NCI-H1105 (cell line): ENCODE measurements around the gene PHF12.
A peak's percentile ranks its signal among the peaks of the same experiment; 100 is the strongest.
"Not testable (repeated sequence)": the region's sequence is repeated elsewhere in the genome, so short reads cannot be mapped to it uniquely, and the experiment has no call there.

Experiments used
- DNase-seq: peaks from one replicate; lab custom pipeline; 2025; lab: John Stamatoyannopoulos, UW

PHF12 gene

GRCh38 chr17:28929787-28930186, 21.5 kb downstream of the PHF12 start:
- no peak for DNase-seq

DNA sequence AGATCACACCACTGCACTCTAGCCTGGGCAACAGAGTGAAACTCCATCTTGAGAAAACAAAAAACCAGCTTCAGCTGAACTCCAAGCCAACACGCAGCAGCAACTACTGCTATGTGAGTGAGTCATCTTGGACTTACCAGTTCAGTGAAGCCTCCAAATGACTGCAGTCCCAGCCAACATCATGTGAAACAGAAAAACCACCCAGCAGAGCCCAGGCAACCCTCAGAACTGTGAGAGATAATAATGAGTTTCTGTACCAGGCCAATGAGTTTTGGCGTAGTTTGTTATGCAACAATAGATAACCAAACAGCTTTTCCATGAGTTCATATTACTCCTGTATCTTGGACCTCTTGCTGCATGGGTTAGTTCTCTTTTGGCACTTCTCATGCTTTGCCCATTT, 23.3 kb downstream of the PHF12 start:
- no peak for DNase-seq

DNA sequence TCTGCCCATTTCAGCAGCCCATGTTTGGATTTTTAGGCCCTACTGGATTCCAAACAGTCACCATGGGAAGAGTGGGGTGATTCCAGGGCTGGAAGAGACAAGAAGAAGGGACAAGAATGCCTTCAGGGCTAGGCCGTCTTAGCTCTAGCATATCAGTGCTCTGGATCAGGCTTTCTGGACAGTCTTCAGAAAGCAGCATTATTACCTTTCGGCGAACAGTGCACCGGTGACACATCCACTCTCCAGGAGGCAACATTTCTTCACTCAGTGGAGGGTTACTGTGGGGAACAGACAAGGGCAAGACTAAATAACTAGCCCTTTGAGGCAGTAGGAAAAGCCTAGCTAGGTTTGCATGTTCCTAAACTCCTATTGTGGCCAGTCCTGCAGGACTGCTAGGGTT, 24.5 kb downstream of the PHF12 start:
- DNase-seq = no peak

GRCh38 chr17:28926366-28926765, 25.0 kb downstream of the PHF12 start:
- DNase-seq = no peak

DNA sequence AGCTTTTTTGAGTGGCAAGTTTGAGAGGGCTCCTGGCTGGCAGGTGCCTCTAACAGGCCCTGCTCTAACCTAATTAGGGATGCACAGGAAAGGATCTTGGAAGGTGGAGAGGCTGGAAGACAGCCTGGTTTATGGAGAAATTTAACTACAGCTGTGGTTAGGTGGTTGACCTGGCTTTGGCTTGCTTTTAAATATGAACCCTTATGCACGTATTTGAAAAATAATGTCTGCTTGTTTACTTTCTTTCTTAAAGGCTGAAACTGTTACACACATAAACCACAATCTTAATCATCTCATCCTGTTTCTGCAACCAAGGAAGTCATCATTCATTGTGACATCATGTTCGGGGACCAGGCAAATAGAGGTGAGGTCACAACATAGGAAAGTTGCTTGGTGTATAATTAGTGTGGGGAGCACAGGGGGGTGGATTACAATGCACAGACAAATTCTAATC, 25.4 kb downstream of the PHF12 start:
- DNase-seq = no peak

DNA sequence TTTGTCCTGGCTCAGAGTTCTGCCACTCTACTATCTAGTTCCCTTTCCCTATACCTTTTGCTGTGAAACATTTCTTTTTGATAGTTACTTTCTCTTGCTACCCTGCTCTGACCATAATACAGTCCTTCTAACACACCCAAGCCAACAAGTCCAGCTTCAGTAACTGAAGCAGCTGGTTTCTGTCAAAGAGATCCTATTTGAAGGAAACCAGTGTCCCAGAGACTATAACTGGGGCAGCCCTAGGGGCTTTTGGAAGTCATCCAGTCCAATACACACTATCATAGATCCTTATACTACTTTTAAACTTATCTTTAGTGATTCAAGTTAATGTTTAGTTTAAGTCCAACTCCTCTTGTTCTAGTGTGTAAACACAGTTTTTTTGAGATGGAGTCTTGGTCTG, 31.1 kb downstream of the PHF12 start:
- DNase-seq = no peak

- DNase-seq = no peak
These were observed 33.0 kb downstream of the PHF12 start for GRCh38 chr17:28918295-28918694.

DNA sequence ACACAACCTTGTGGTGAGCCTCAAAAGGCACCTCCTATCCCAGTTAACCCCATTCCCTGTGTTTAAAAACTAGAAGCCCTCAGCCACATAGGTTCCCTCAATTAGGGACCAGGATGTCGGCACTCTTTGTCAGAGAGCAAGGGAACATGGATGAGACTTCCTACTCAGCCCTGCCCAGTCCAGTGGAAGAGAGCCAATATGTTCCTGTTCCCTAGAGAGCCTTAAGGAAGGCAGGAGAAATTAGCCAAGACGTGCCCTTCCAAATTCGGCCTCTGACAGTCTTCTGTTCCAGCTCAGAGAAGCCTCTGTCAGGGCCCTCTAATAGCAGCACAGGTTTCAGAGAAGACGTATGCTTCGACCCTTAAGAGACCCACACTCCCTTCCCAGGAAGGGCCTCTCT, 33.9 kb downstream of the PHF12 start:
- no peak for DNase-seq

DNA sequence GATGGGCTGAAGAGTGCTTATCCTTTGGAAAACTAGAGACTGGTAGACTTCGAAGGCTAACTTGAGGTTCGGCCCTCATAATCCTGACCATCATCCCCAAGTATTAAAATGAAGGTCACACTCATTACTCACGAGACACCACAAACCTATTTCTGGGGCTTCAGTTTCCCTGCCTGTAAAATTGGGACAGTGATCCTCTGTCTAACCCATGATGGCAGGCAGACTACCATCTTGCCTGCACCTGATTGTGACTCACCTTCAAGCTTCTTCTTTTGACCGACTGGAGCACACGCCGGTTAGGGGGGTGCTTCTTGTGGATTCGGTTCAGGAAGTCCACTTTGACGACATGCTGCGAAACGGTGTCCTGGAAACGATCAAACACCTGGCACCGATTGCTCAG, 34.3 kb downstream of the PHF12 start:
- DNase-seq = no peak

- peak; percentile 5 for DNase-seq
These were observed 34.9 kb downstream of the PHF12 start for GRCh38 chr17:28916302-28916934.

DNA sequence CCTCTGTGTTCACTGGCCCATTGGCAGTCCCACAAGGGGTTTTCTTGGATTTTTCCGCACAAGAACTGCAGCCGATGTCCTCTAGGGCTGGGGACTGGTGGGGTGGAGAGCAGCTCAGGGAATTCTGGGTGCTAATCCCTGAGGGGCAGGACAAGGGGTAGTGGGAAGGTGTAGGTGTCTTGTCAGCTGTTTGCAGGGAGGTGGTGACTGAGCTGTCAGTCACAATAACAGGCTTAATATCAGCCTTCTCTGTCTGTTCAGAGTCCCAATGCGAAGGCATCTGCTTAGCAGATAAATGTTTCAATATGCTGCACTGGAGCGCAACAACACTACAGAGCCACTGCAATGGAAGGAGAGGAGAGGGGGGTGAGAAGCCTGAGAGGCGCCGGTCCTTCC, 38.4 kb downstream of the PHF12 start:
- no peak for DNase-seq

DNA sequence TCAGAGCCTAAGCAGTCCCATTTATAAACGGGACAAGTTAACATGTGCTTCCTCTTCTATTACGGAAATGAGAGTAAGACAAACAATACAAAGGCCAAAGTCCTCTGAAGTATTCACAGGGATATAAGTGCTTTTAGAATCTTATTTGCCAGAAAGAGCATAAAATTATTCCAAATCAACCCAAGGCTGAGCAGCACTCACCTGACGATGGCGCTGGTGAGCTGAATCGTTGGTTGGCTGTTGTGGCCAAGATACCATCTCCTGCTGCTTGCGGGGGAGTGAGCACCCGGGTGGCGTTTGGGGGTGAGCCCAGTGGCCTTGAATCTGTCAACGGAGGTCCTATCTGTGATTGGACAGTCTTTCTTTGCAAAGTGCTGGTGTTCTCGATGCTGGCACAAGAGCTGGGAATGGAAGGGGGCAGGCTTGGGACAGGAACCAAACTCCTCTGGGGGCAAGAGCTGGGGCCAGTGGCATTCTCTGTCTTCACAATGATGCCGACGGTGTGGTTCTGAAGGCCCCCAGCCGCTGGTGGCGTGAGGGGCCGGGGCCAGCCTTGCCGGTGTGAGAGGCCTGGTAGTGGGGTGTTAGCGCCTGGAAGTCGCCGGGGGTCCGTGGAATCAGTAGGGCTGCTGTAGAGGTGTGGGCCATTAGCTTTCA, 38.9 kb downstream of the PHF12 start:
- DNase-seq = no peak

- DNase-seq = no peak
These were observed 39.8 kb downstream of the PHF12 start for GRCh38 chr17:28911411-28912045.

DNA sequence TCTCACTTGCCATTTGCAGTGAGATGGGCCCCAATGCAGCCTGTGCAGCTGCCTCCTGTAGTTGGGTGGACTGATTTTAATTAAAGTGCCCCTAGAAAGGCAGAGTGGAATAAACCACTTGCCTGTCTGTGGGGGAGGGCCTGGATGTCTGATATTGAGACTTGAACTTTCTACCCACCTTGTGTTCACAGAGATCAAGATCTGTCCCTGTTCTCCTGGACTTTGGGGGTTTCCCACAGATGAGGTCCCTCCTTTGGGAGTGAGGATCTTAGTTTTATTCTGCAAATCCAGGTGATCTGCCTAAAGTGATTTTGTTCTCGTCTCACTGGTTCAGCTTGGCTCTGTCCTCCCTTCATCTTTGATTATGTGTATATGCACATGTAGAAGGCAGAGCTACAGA, 40.8 kb downstream of the PHF12 start:
- no peak for DNase-seq

- no peak for DNase-seq
These were observed 42.6 kb downstream of the PHF12 start for GRCh38 chr17:28908640-28909167.

- no peak for DNase-seq
These were observed 43.4 kb downstream of the PHF12 start for GRCh38 chr17:28907709-28908475.

- DNase-seq = no peak
These were observed 44.4 kb downstream of the PHF12 start for GRCh38 chr17:28906706-28907438.

DNA sequence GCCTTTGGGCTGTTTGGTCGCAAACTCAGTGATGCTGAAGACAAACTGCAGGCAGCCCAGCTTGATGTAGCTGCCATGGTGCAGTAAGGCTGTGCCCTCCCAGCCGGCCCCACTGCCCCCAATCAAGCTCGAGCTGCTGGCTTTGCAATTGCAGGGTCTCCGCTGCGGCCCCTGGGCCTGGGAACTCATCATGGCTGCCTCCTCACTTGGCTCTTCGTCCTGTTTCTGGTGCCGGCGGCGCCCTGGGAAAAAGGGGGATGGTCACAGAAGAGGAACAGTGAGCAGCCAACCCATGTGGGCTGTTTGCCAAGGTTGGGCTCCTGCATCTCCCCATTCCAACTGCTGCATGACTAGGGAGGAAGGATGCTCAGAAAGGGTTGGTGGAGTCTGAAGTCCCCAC, 45.0 kb downstream of the PHF12 start:
- no peak for DNase-seq

DNA sequence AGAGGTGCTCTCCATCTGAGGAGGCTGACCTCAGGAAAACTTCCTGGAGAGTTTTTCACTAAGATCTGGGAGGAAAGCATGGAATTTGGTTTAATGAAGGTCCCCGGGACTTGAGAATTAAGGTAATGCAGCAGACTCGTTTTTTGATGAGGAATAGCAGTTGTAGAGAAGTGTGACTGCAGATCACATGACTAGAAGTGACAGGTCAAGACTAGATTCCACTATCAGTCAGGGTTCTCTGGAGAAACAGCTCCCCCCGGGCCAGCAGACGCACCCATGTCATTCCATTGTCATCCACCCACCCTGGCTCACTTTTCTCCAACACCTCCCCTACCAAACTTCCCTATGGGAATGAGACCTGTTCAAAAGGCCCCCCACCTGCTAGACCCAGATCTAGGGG, 46.5 kb downstream of the PHF12 start:
- DNase-seq = no peak

DNA sequence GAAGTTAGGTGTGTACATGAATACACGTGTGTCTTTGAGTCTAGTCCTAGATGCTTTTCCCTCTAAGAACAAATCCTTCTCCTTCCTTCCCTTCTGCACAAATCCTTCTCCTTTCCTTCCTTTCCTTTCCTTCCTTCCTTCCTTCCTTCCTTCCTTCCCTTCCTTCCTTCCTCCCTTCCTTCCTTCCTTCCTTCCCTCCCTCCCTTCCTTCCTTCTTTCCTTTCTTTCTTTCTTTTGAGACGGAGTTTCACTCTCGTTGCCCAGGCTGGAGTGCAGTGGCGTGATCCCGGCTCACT, 47.8 kb downstream of the PHF12 start:
- not testable (repeated sequence) for DNase-seq

DNA sequence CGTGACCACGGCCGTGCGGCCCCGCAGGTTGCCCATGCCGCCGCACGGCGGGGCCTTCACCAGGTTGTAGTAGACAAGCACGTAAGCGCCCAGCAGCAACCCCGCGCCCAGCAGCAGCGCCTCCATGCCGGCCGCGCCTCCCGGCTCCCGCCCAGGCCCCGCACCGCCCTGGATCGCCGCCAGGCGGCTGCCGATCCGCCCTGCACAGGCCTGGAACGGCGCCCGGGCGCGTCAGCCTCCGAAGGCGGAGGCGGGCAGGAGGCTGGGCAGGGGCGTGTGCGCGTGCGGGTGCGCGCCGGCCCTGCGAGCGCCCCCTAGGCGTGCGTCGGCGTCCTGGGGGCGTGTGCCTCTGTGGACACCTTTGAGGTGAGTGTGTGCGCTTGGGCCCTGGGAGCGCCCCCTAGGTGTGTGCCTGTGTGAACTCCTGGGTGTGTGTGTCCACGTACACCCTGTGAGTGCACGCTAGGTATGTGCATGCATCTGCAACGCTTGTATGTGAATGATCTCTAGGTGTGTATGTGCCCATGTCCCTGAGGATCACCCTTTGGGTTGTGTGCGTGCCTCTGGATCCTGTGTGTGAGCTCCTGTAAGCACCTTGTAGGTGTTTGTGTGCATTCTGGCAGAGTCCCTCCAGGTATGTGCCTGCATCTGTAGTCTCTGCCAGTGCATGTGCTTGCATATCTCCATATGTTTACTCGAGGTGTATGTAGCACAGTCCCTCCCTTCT, 48.3 kb downstream of the PHF12 start, which contains the start of gene DHRS13:
DHRS13 (minus strand) TSS at position 261 of the 727 bp plus-strand sequence; CDS start at position 126, 135 bp downstream.
- DNase-seq = peak; percentile 87
